ENCODE measurements around the gene SLC27A5. TPM values are rescaled to one million over a fixed set of nuclear protein-coding genes. Genes with fewer than 3 reads are reported as not detected.
"Not testable (repeated sequence)": the region's sequence is repeated elsewhere in the genome, so short reads cannot be mapped to it uniquely, and the experiment has no call there.

Gene SLC27A5
- polyA plus RNA-seq, 1 donor = 8.5 TPM

- H3K4me1 ChIP-seq (ENCODE audit: control insufficient read depth, insufficient read depth, low read length) = peaks cover 17% of the 10 kb centered on the region
- H3K27ac ChIP-seq (ENCODE audit: low read length); H3K9me3 ChIP-seq (ENCODE audit: control insufficient read depth, low read depth, low read length); H3K36me3 ChIP-seq (ENCODE audit: control insufficient read depth, insufficient read depth, low read length); DNase-seq; H3K27me3 ChIP-seq (ENCODE audit: control insufficient read depth, insufficient read depth, low read length); H3K4me3 ChIP-seq (ENCODE audit: low read length): not testable (repeated sequence)
These were observed 27.4 kb upstream of the SLC27A5 start for GRCh38 chr19:58539169-58539559.

- Histone ChIP-seq H3K4me1 (ENCODE audit: control insufficient read depth, insufficient read depth, low read length) (peaks cover 17% of the 10 kb centered on the region), H3K27me3 (ENCODE audit: control insufficient read depth, insufficient read depth, low read length) (peaks cover 8% of the 10 kb centered on the region), H3K27ac (ENCODE audit: low read length) (peak overlapping the region; percentile 69), H3K4me3 (ENCODE audit: low read length) (peak overlapping the region; percentile 41), H3K36me3 (ENCODE audit: control insufficient read depth, insufficient read depth, low read length) (no peaks in the 10 kb centered on the region), H3K9me3 (ENCODE audit: control insufficient read depth, low read depth, low read length) (no peaks in the 10 kb centered on the region)
- WGBS (ENCODE audit: insufficient coverage, low lambda C conversion rate) = no CpG with 5 or more reads among the region's 55 CpGs
- peak; percentile 70 to 90 for DNase-seq
These were observed 26.7 kb upstream of the SLC27A5 start for GRCh38 chr19:58538257-58539168.

DNA sequence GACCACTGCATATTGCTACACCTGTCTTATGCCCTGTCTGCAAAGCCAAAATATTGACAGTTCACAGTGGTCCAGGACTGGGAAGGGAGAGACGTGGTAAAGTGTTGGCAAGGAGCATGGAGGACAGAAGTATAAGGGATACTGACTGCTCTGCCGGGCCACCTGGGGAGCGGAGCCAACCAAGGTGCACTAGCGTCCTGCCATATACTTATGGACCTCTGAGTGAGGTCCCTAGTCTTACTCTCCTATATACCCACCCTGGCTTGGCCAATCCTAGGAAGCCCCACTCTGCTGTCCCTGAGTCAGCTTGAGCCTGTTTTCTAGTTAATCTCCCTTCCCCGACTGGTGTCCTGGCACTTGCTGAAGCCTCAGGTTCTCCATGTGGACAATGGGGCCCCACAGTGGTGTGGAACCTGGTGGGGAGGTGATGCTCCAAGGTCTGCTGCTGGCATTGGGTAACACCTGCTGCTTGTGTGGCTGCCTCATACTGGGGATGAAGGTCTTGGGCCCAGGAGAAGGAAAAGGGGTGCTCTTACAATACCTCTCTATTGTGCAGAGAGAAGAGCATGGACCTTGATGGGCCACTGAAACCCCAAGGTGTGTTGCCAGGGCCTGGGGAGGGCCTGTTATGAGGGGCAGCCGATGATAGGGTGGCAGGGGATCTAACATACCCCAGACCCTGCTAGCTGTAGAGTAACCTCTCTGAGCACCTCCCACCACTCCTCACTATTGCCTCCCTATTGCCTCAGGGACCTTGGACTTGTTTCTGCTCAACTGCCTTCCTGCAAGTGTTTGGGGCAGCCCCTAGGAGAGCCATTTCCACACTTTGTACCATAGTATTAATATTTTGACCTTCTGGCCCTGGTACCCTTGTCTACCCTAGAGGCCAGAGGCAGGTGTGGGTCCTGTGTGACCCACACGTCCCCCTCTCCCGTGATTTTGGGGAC, 25.3 kb upstream of the SLC27A5 start:
- Histone ChIP-seq H3K4me1 (ENCODE audit: control insufficient read depth, insufficient read depth, low read length) (peaks cover 17% of the 10 kb centered on the region), H3K27ac (ENCODE audit: low read length) (peak overlapping the region; percentile 69)

GRCh38 chr19:58535857-58536256, 24.1 kb upstream of the SLC27A5 start:
- Histone ChIP-seq H3K36me3 (ENCODE audit: control insufficient read depth, insufficient read depth, low read length) (no peaks in the 10 kb centered on the region), H3K9me3 (ENCODE audit: control insufficient read depth, low read depth, low read length) (no peaks in the 10 kb centered on the region), H3K4me3 (ENCODE audit: low read length) (no peak overlapping the region), H3K4me1 (ENCODE audit: control insufficient read depth, insufficient read depth, low read length) (peaks cover 17% of the 10 kb centered on the region), H3K27me3 (ENCODE audit: control insufficient read depth, insufficient read depth, low read length) (peaks cover 8% of the 10 kb centered on the region), H3K27ac (ENCODE audit: low read length) (no peak overlapping the region)
- DNase-seq = no peak
- WGBS (ENCODE audit: insufficient coverage, low lambda C conversion rate) = no CpG with 5 or more reads among the region's 3 CpGs

More for the DNA sequence above, 25.3 kb upstream of the SLC27A5 start:
- H3K9me3 ChIP-seq (ENCODE audit: control insufficient read depth, low read depth, low read length) = no peaks in the 10 kb centered on the region
- no CpG with 5 or more reads among the region's 8 CpGs for WGBS (ENCODE audit: insufficient coverage, low lambda C conversion rate)
- peaks cover 8% of the 10 kb centered on the region for H3K27me3 ChIP-seq (ENCODE audit: control insufficient read depth, insufficient read depth, low read length)
- no peak overlapping the region for H3K4me3 ChIP-seq (ENCODE audit: low read length)
- DNase-seq = peak in 1 of 2 donors; percentile 65
- H3K36me3 ChIP-seq (ENCODE audit: control insufficient read depth, insufficient read depth, low read length) = no peaks in the 10 kb centered on the region

- Histone ChIP-seq H3K9me3 (ENCODE audit: control insufficient read depth, low read depth, low read length) (no peaks in the 10 kb centered on the region), H3K27me3 (ENCODE audit: control insufficient read depth, insufficient read depth, low read length) (no peaks in the 10 kb centered on the region), H3K27ac (ENCODE audit: low read length) (no peak overlapping the region), H3K4me1 (ENCODE audit: control insufficient read depth, insufficient read depth, low read length) (no peaks in the 10 kb centered on the region), H3K4me3 (ENCODE audit: low read length) (no peak overlapping the region), H3K36me3 (ENCODE audit: control insufficient read depth, insufficient read depth, low read length) (no peaks in the 10 kb centered on the region)
- 100% methylated on average over 2 of the region's 10 CpGs for WGBS (ENCODE audit: insufficient coverage, low lambda C conversion rate)
- DNase-seq = no peak
These were observed 19.4 kb upstream of the SLC27A5 start for GRCh38 chr19:58531034-58531840.

DNA sequence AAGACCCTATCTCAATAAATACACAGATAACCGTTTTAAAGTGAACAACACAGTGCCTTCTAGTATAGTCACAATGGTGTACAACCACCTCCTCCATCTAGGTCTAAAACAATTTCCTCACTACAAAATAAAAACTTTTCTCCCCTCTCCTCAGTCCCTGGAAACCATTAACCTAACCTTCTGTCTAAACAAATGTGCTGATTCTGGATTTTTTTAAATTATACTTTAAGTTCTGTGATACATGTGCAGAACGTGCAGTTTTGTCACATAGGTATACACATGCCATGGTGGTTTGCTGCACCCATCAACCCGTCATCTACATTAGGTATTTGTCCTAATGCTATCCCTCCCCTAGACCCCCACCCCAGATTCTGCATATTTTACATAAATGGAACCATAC, 17.6 kb upstream of the SLC27A5 start:
- Histone ChIP-seq H3K4me1 (ENCODE audit: control insufficient read depth, insufficient read depth, low read length) (no peaks in the 10 kb centered on the region), H3K9me3 (ENCODE audit: control insufficient read depth, low read depth, low read length) (no peaks in the 10 kb centered on the region), H3K36me3 (ENCODE audit: control insufficient read depth, insufficient read depth, low read length) (no peaks in the 10 kb centered on the region), H3K27ac (ENCODE audit: low read length) (no peak overlapping the region), H3K27me3 (ENCODE audit: control insufficient read depth, insufficient read depth, low read length) (no peaks in the 10 kb centered on the region), H3K4me3 (ENCODE audit: low read length) (no peak overlapping the region)
- WGBS (ENCODE audit: insufficient coverage, low lambda C conversion rate) = no CpG with 5 or more reads among the region's 3 CpGs
- no peak for DNase-seq

- WGBS (ENCODE audit: insufficient coverage, low lambda C conversion rate) = no CpG with 5 or more reads among the region's 3 CpGs
- Histone ChIP-seq H3K9me3 (ENCODE audit: control insufficient read depth, low read depth, low read length) (no peaks in the 10 kb centered on the region), H3K4me1 (ENCODE audit: control insufficient read depth, insufficient read depth, low read length) (peaks cover 16% of the 10 kb centered on the region), H3K27ac (ENCODE audit: low read length) (no peak overlapping the region), H3K27me3 (ENCODE audit: control insufficient read depth, insufficient read depth, low read length) (no peaks in the 10 kb centered on the region), H3K36me3 (ENCODE audit: control insufficient read depth, insufficient read depth, low read length) (no peaks in the 10 kb centered on the region), H3K4me3 (ENCODE audit: low read length) (no peak overlapping the region)
- DNase-seq = no peak
These were observed 10.9 kb upstream of the SLC27A5 start for GRCh38 chr19:58522709-58523108.

GRCh38 chr19:58521651-58522050, 9.9 kb upstream of the SLC27A5 start:
- peak overlapping the region; percentile 86 for H3K27ac ChIP-seq (ENCODE audit: low read length)
- H3K36me3 ChIP-seq (ENCODE audit: control insufficient read depth, insufficient read depth, low read length) = peaks cover 4% of the 10 kb centered on the region
- no peak overlapping the region for H3K4me3 ChIP-seq (ENCODE audit: low read length)
- WGBS (ENCODE audit: insufficient coverage, low lambda C conversion rate) = 0% methylated on average over 1 of the region's 4 CpGs
- H3K9me3 ChIP-seq (ENCODE audit: control insufficient read depth, low read depth, low read length) = no peaks in the 10 kb centered on the region
- peaks cover 21% of the 10 kb centered on the region for H3K4me1 ChIP-seq (ENCODE audit: control insufficient read depth, insufficient read depth, low read length)
- no peaks in the 10 kb centered on the region for H3K27me3 ChIP-seq (ENCODE audit: control insufficient read depth, insufficient read depth, low read length)
- no peak for DNase-seq

GRCh38 chr19:58520257-58520599, 8.4 kb upstream of the SLC27A5 start:
- no peaks in the 10 kb centered on the region for H3K9me3 ChIP-seq (ENCODE audit: control insufficient read depth, low read depth, low read length)
- WGBS (ENCODE audit: insufficient coverage, low lambda C conversion rate) = no CpG with 5 or more reads among the region's 7 CpGs
- DNase-seq = no peak
- no peaks in the 10 kb centered on the region for H3K27me3 ChIP-seq (ENCODE audit: control insufficient read depth, insufficient read depth, low read length)
- H3K36me3 ChIP-seq (ENCODE audit: control insufficient read depth, insufficient read depth, low read length) = peaks cover 13% of the 10 kb centered on the region
- peak overlapping the region; percentile 88 for H3K4me3 ChIP-seq (ENCODE audit: low read length)
- H3K4me1 ChIP-seq (ENCODE audit: control insufficient read depth, insufficient read depth, low read length) = peaks cover 21% of the 10 kb centered on the region
- peak overlapping the region; percentile 99 for H3K27ac ChIP-seq (ENCODE audit: low read length)

Measured in large intestine (tissue), 3 donors.